ENCODE measurements around the gene ATP9B. TPM values are rescaled to one million over a fixed set of nuclear protein-coding genes. Genes with fewer than 3 reads are reported as not detected.

The ATP9B gene
- total and polyA plus RNA-seq, 2 donors from 2014 or later: 10.0 to 48.2 TPM

GRCh38 chr18:79300413-79300812 is 231.2 kb downstream of the ATP9B start:
- no peaks in the 10 kb centered on the region for H3K4me1 ChIP-seq (ENCODE audit: control insufficient read depth in 2 of 3, insufficient read depth in 2 of 3, low read depth in 1 of 3, low read length in 3 of 3)
- intact Hi-C loops (cut with DNase I): no loop called here
- H3K27ac ChIP-seq (ENCODE audit: low read depth in 2 of 2, low read length in 2 of 2): no peak overlapping the region
- peaks cover 0 to 9% (median 0%) of the 10 kb centered on the region in 3 donors for H3K36me3 ChIP-seq (ENCODE audit: control insufficient read depth in 2 of 3, insufficient read depth in 3 of 3, low read length in 3 of 3)
- no peaks in the 10 kb centered on the region for H3K9me3 ChIP-seq (ENCODE audit: control insufficient read depth in 2 of 3, insufficient read depth in 1 of 3, low read length in 3 of 3)
- H3K9ac ChIP-seq (ENCODE audit: low read length in 3 of 3): no peak overlapping the region
- no peak for FAIRE-seq
- TF ChIP-seq CTCF (IDR thresholded peaks at IDR 0.05; ENCODE audit: borderline replicate concordance, extremely low read depth, insufficient read depth): no peak
- H3K27me3 ChIP-seq (ENCODE audit: control insufficient read depth, insufficient read depth, low read length): no peaks in the 10 kb centered on the region
- DNase-seq: no peak
- H3K4me3 ChIP-seq (ENCODE audit: low read length in 3 of 3): no peak overlapping the region

GRCh38 chr18:79302120-79302519 is 232.9 kb downstream of the ATP9B start:
- no peak for TF ChIP-seq CTCF (IDR thresholded peaks at IDR 0.05; ENCODE audit: borderline replicate concordance, extremely low read depth, insufficient read depth)
- DNase-seq (no peak), FAIRE-seq (no peak)
- Histone ChIP-seq H3K4me3 (ENCODE audit: low read length in 3 of 3) (no peak overlapping the region), H3K9me3 (ENCODE audit: control insufficient read depth in 2 of 3, insufficient read depth in 1 of 3, low read length in 3 of 3) (no peaks in the 10 kb centered on the region), H3K4me1 (ENCODE audit: control insufficient read depth in 2 of 3, insufficient read depth in 2 of 3, low read depth in 1 of 3, low read length in 3 of 3) (no peaks in the 10 kb centered on the region), H3K27ac (ENCODE audit: low read depth in 2 of 2, low read length in 2 of 2) (no peak overlapping the region), H3K36me3 (ENCODE audit: control insufficient read depth in 2 of 3, insufficient read depth in 3 of 3, low read length in 3 of 3) (peaks cover 0 to 9% (median 2%) of the 10 kb centered on the region in 3 donors), H3K27me3 (ENCODE audit: control insufficient read depth, insufficient read depth, low read length) (no peaks in the 10 kb centered on the region), H3K9ac (ENCODE audit: low read length in 3 of 3) (no peak overlapping the region)
- intact Hi-C loops (cut with DNase I): no loop called here

GRCh38 chr18:79305911-79306310 is 236.7 kb downstream of the ATP9B start:
- H3K9me3 ChIP-seq (ENCODE audit: control insufficient read depth in 2 of 3, insufficient read depth in 1 of 3, low read length in 3 of 3): no peaks in the 10 kb centered on the region
- FAIRE-seq (no peak), DNase-seq (peak in 3 of 5 donors; percentile 41 to 67 (median 62))
- H3K27me3 ChIP-seq (ENCODE audit: control insufficient read depth, insufficient read depth, low read length): no peaks in the 10 kb centered on the region
- peaks cover 0 to 12% (median 11%) of the 10 kb centered on the region in 3 donors for H3K36me3 ChIP-seq (ENCODE audit: control insufficient read depth in 2 of 3, insufficient read depth in 3 of 3, low read length in 3 of 3)
- H3K27ac ChIP-seq (ENCODE audit: low read depth in 2 of 2, low read length in 2 of 2): no peak overlapping the region
- no peak overlapping the region for H3K4me3 ChIP-seq (ENCODE audit: low read length in 3 of 3)
- intact Hi-C loops (cut with DNase I): no loop called here
- no peak for TF ChIP-seq CTCF (IDR thresholded peaks at IDR 0.05; ENCODE audit: borderline replicate concordance, extremely low read depth, insufficient read depth)
- no peak overlapping the region for H3K9ac ChIP-seq (ENCODE audit: low read length in 3 of 3)
- no peaks in the 10 kb centered on the region for H3K4me1 ChIP-seq (ENCODE audit: control insufficient read depth in 2 of 3, insufficient read depth in 2 of 3, low read depth in 1 of 3, low read length in 3 of 3)
